ENCODE data around the gene DENND5A.
"Not testable (repeated sequence)": the region's sequence is repeated elsewhere in the genome, so short reads cannot be mapped to it uniquely, and the experiment has no call there.

DENND5A gene

GRCh38 chr11:9172389-9172788, 92.8 kb downstream of the DENND5A start:
- DNase-seq: peak; percentile 16

- DNase-seq: no peak
Measured at GRCh38 chr11:9170450-9170849, 94.7 kb downstream of the DENND5A start.

DNA sequence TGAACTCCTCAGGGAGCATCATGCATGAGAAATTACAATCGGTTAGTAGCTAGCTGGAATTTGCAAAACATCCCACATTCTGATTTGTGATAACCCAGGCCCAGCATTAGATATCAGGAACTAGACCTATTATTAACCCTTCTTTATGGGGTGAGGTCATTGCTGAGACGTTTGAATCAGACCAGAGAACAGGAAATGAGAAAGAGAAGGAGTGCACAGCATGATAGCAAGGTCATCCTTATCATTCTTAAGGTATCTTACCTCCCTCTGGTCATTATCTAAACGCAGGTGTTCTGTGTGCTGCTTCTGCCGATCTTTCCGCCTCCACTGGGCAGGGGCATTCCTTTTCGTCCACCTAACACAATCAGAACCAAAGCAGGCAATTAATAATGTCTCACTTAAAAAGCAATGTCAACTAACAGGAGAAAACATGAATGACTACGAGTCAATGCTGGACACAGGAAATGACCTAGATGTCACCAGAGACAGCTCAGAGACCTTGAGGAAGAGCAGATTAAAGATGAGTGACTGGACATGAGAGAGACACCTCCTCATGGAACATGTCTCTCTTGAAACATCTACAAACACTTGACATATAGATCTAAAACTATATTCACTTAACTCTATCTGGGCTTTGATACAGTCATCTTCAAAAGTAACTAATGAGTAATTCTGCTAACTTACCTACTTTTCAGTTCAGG, 95.4 kb downstream of the DENND5A start:
- no peak for DNase-seq

GRCh38 chr11:9161991-9162390, 103.2 kb downstream of the DENND5A start:
- DNase-seq: not testable (repeated sequence)

DNA sequence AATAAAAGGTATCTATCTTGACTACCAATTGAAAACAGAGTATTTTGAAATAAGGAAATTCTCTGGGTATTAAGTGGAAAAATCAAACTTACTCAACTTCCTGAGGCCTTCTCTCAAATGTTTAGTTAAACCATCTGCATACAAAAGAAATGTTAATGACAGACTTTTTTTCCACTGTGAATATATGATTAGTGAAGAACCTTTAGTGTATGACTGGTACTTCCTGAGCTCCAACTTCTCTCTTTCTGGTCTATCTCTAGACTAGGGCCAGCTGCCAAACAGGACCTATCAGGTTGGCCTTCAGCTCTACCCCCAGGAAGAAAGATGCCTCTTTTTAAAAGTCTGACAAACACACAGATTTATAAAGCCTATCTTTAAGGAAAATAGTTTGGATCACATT, 105.0 kb downstream of the DENND5A start:
- DNase-seq: no peak

DNA sequence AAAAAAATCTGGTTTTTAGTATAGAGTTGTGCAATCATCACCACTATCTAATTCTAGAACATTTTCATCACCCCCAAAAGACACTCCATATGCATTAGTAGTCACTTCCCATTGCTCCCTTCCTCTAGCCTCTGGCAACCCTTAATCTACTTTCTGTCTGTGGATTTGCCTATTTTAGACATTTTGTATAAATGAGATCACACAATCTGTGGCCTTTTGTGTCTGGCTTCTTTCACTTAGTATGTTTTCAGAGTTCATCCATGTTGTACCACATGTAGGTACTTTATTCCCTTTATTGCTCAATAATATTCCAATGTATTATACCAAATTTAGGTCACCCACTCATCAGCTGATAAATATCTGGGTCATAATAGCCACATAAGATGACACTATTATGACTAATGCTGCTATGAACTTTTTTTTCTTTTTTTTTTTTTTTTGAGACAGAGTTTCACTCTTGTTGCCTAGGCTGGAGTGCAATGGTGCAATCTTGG, 106.2 kb downstream of the DENND5A start:
- no peak for DNase-seq

DNA sequence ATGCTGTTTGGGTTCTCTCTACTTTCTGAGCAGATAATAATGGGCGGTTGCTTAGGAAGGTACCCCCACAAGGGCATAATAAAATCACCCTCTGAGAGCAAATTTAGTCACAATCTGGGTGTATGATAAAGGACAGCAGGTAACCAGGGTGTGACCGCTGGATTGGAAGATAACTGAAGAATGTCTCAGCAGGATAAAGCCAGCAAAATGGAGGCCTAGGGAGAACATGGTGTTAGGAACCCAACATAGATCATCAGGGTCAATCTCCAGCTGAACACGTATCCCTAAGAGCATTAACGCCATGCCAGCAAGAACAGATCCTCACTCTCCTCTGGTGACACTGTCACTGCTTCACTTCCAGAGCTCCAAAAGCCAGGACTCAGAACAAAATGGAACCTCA, 109.2 kb downstream of the DENND5A start:
- DNase-seq: no peak

- DNase-seq: peak; percentile 23
Measured at GRCh38 chr11:9153651-9154050, 111.5 kb downstream of the DENND5A start.

DNA sequence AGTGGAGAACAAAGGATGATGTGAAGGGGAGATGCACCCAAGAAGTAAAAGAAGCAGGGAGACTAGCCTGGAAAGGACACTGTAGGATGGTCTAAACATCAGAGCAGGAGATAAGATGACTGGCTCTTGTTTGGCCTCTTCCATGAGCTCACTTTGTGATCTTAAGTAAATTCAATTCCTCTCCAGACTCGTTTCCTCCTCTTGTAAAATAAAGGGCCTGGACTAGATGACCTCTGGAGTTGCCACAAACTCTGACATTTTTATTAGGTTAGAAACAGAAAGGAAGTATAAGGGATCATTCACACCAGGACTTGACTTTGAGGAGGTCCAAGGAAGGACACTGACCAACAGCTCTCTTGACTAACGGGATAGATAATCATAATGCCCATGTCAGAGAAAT, 113.5 kb downstream of the DENND5A start:
- DNase-seq: no peak

- no peak for DNase-seq
Measured at GRCh38 chr11:9150926-9151325, 114.2 kb downstream of the DENND5A start.

GRCh38 chr11:9150501-9150900, 114.6 kb downstream of the DENND5A start:
- DNase-seq: no peak

- DNase-seq: no peak
Measured at GRCh38 chr11:9148727-9149126, 116.4 kb downstream of the DENND5A start.

DNA sequence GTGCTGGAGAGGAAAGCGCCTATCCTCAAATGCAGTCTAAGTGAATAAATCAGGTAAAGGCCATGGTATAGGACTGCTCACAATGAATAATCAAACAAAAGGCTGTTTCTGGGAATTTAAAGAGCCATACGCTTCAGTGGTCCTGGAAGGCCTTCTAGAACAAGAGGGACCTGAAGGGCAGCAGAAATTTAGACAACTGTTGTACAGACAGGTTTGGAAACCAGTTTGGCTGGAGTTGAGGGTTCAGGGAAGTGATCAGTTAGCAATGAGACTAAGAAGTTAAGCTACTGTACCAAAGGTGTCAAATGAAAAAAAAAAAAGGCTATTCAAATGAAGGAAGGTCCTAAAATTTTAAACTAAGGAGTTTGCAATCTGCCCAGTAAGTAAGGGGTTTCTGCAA, 117.1 kb downstream of the DENND5A start:
- DNase-seq: no peak

DNA sequence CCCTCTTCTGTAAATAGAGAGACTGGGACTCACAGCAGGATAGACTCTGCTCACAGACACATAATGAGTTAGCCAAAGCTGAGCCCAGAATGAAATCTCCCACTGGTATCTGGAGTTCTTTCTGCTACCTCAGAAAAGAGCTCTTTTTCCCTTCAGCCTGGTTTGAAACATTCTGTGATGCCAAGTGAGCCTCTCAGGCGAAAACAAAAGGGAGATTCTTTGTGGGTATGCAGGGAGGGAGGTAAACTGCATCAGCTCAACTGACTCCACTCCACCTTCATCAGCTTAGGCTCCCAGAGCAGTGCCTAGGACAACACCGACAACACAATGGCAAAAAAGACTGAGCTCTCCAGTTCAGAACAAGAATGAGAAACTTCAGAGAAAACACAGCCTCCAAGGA, 118.7 kb downstream of the DENND5A start:
- DNase-seq: no peak

GRCh38 chr11:9145283-9145682, 119.9 kb downstream of the DENND5A start:
- DNase-seq: no peak

DNA sequence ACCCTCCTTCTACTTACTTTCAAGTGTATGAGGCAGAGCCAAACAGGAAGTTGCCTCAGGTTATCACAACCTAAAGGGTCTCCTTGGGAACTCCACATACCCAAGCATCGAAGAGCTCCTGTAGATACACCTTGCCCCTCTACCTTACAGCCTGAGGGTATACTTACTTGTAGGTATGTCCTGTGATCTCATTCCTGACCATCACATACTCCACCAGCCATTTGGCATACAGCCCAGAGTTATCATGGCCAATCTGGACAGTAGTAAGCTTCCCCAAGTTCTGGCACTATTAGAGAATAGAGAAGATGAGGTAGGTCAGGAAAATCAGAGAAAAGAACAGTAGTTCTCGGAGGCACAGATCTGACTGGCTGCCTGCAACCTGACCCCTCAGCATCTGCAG, 120.3 kb downstream of the DENND5A start:
- no peak for DNase-seq

DNA sequence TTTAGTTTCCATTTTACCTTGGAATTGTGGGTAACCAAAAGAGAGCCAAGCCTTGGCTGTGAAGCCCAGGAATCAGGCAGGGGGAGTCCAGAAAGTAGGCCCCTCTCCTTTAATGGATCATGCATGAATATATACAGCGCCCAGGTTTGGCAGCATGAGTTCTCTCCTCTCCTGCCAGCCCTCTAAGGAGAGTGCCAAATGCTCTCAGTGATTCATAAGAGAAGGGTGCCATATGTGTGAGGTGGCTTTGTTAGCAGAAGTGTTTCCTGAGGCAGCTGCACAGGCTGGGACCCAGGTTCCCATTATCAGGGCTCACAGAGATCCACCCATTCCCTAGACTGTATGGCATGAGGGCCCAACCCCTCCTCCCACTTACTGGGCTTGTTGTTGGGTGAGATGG, 121.4 kb downstream of the DENND5A start:
- DNase-seq: no peak

DNA sequence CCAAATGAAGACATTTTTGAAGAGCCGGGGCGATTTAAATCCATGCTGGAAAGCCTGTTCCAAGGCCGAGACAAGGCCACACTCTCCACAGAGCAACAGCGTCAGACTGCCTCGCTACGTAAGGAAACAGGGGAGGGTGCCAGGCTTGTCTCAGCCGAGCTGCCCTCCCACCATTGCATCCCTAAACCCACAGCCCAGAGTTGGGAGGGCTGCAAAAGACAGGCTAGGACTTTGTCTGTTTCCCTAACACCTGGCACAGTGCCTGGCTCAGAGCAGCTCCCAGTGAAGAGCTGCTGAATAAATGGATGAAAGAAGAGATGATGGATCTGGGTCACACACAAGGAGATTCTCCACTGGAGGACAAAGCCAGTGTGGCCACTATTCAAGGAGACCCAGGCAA, 122.4 kb downstream of the DENND5A start:
- DNase-seq: no peak

DNA sequence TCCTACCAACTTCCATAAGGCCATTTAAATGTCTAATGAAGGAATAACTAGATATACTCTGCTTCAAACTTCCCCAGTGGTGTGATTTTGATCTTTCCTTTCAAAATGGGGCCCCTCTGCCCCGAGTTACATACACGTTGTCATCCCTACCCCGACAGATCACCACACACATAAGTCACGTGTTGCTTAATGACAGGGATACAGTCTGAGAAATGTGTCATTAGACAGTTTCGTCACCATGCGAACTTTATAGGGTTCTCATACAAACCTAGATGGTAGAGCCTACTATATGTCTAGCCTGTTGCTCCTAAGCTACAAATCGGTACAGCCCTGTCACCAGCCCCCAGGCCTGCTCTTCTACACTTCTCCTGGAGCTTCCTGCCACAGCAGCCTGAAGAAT, 124.0 kb downstream of the DENND5A start:
- DNase-seq: no peak

DNA sequence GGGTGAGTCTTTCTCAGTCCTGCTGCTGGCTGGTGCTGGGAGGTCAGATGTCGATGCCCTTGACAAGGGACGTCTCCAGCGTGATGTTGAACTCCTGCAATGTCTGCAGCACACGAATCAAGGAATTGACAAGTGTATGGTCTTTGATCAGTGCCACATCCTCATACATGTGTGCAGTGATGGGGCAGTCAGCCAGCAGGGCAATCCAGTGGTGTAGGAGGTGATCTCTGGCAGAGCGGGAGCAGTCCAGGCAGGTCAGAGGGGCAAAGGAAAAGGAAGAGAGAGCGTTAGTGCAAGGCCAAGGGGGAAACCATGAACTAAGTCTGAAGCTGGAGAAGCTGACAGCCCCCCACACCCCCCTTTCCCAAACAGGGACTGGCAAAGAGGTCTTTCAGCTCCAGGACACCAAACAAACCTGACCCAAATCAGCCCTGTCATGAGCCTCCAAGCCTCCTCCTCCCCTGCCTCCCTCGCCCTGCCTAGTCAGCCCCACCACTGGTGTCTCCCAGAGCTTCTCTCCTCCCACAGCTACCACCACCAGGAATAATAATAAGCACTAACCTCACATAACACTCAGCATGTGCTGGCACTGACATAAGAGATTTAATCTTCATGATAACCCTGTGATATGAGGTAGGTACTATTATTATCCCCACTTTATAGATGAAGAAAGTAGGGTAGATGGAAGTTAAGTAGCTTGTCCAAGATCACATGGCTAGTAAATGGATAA, 125.4 kb downstream of the DENND5A start:
- DNase-seq: no peak

GRCh38 chr11:9138612-9139579, 126.3 kb downstream of the DENND5A start:
- peak; percentile 95 for DNase-seq

DNA sequence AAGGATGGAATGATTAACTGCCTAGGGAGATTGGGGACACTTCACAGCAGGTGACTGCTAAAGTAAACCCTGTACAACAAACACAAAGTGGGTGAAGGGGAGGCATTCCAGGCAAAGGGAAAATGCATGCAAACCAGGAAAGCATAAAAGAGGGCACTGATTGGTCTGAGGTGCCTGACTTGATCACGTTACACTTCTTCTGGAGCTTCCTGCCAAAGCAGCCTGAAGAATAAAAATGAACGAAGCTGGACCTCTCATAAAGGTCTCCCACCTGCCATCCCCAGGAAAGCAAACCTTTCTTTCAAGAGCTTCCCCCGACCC, 127.1 kb downstream of the DENND5A start:
- DNase-seq: peak; percentile 93
